HCT116 (cell line): Measurements from ENCODE around the gene RAB3C. TPM values are rescaled to one million over a fixed set of nuclear protein-coding genes. Genes with fewer than 3 reads are reported as not detected.
"Not testable (repeated sequence)": the region's sequence is repeated elsewhere in the genome, so short reads cannot be mapped to it uniquely, and the experiment has no call there.

Experiments
- ATAC-seq: fragments of 200-7000 bp; cut with Tn5 transposase; 2 replicates; pipeline ENCODE4 v1.9.1; 2020; ENCODE audit warnings: mild to moderate bottlenecking, moderate library complexity
- BruUV-seq: library from RNA; stranded (reverse); fragments of 400-500 nt; replicated peaks from 2 replicates; lab custom pipeline; 2021; lab: Mats Ljungman, UMichigan
- CTCF ChIA-PET: fragments of 300-600 bp; sonication (Branson Sonifier 250); formaldehyde crosslinking; loops from one replicate; lab custom pipeline; 2021; ENCODE audit warnings: antibody characterized with exemption; lab: Charles Lee
- POLR2A ChIA-PET: fragments of 300-600, 350-600 bp; sonication (Branson Sonifier 250); formaldehyde crosslinking; loops from one replicate; lab custom pipeline; 2021; ENCODE audit warnings: antibody characterized with exemption; lab: Charles Lee
- RAD21 ChIA-PET, 2 experiments: fragments of 300-600 bp; sonication (Branson Sonifier 250); formaldehyde crosslinking; loops; one replicate each; lab custom pipeline; 2023; ENCODE audit warnings: low total read pairs in 2 of 2; ENCODE audit not compliant: uncharacterized antibody in 2 of 2, unreplicated experiment in 2 of 2, low non-redundant PET in 1 of 2; lab: Charles Lee
- DNase-seq: peaks from one replicate; pipeline ENCODE4 v3.0.0-alpha.2; 2010; ENCODE audit warnings: low read depth, low spot score
- H2AFZ ChIP-seq: fragments of 200-600 bp; shearing (Covaris generic), sonication (generic); 2 replicates; pipeline ENCODE4 v1.6.1; 2017; ENCODE audit warnings: low read depth, mixed run types, mixed read lengths, antibody characterized with exemption, low read length; ENCODE audit not compliant: poor library complexity, severe bottlenecking
- H3K27ac ChIP-seq: 2 replicates; pipeline ENCODE4 v1.5.1; 2012; ENCODE audit warnings: low read depth, low read length
- H3K27me3 ChIP-seq: fragments of 200-600 bp; sonication (generic); 2 replicates; pipeline ENCODE4 v1.6.1; 2016; ENCODE audit warnings: mixed run types, low read length, mixed read lengths; ENCODE audit not compliant: insufficient read depth
- H3K36me3 ChIP-seq, 2 experiments: fragments of 200-500 bp in 1 of 2; fragments of 200-600 bp in 1 of 2; sonication (Bioruptor generic) in 1 of 2; sonication (generic) in 1 of 2; 2 replicates each; pipeline versions ENCODE4 v1.5.1 to v1.6.1; 2014 to 2016; ENCODE audit warnings: low read length in 2 of 2, inconsistent platforms in 1 of 2, mixed read lengths in 1 of 2, mixed run types in 1 of 2; ENCODE audit not compliant: insufficient read depth in 2 of 2, control insufficient read depth in 1 of 2
- H3K4me1 ChIP-seq, 2 experiments: fragments of 200-600 bp in 1 of 2; sonication (generic) in 1 of 2; 2 replicates each; pipeline versions ENCODE4 v1.5.1 to v1.6.1; 2012 to 2017; ENCODE audit warnings: low read length in 2 of 2, inconsistent platforms in 1 of 2, mild to moderate bottlenecking in 1 of 2, mixed read lengths in 1 of 2, mixed run types in 1 of 2, moderate library complexity in 1 of 2; ENCODE audit not compliant: insufficient read depth in 2 of 2, control insufficient read depth in 1 of 2
- H3K4me2 ChIP-seq: fragments of 200-600 bp; sonication (generic); 2 replicates; pipeline ENCODE4 v1.6.1; 2017; ENCODE audit warnings: mixed run types, low read length, mixed read lengths
- H3K4me3 ChIP-seq, 2 experiments: fragments of 200-600 bp in 1 of 2; sonication (generic) in 1 of 2; replicated peaks in 1 of 2; 2 replicates each; pipeline ENCODE4 v1.5.1; 2011 to 2016; ENCODE audit warnings: low read length in 2 of 2, control low read depth in 1 of 2, low read depth in 1 of 2, mild to moderate bottlenecking in 1 of 2, mixed read lengths in 1 of 2, mixed run types in 1 of 2
- H3K79me2 ChIP-seq: fragments of 200-600 bp; sonication (generic); 2 replicates; pipeline ENCODE4 v1.6.1; 2017; ENCODE audit warnings: mild to moderate bottlenecking, mixed run types, low read length, moderate library complexity, mixed read lengths; ENCODE audit not compliant: insufficient read depth
- H3K9ac ChIP-seq: fragments of 200-600 bp; sonication (generic); 2 replicates; pipeline ENCODE4 v1.6.1; 2016; ENCODE audit warnings: low read length, mixed read lengths
- H3K9me2 ChIP-seq: fragments of 200-600 bp; sonication (generic), shearing (Covaris generic); 2 replicates; pipeline ENCODE4 v1.6.1; 2017; ENCODE audit warnings: mixed run types, mild to moderate bottlenecking, moderate library complexity; ENCODE audit not compliant: insufficient read depth
- H3K9me3 ChIP-seq, 2 experiments: fragments of 200-500 bp in 1 of 2; fragments of 200-600 bp in 1 of 2; sonication (Bioruptor generic) in 1 of 2; sonication (generic) in 1 of 2; 2 replicates each; pipeline ENCODE4 v1.6.1; 2014 to 2017; ENCODE audit warnings: low read length in 2 of 2, mixed read lengths in 2 of 2, inconsistent platforms in 1 of 2, low read depth in 1 of 2, mild to moderate bottlenecking in 1 of 2, mixed run types in 1 of 2, moderate library complexity in 1 of 2; ENCODE audit not compliant: control insufficient read depth in 1 of 2, insufficient read depth in 1 of 2
- H4K20me1 ChIP-seq: fragments of 200-600 bp; sonication (generic), shearing (Covaris generic); 2 replicates; pipeline ENCODE4 v1.6.1; 2017; ENCODE audit warnings: mixed run types, mild to moderate bottlenecking, moderate library complexity; ENCODE audit not compliant: insufficient read depth
- intact Hi-C: fragments of 100-400 bp; cut with micrococcal nuclease; formaldehyde crosslinking; loops from 2 replicates; pipeline ENCODE4 v1.10.0; 2022
- total RNA-seq: library from RNA; stranded (reverse); gene quantifications from one replicate; pipeline ENCODE4 v1.2.1, GENCODE V29; 2021; ENCODE audit not compliant: unreplicated experiment

Gene RAB3C
- total RNA-seq, 1 experiment from 2014 or later, result not detected

DNA sequence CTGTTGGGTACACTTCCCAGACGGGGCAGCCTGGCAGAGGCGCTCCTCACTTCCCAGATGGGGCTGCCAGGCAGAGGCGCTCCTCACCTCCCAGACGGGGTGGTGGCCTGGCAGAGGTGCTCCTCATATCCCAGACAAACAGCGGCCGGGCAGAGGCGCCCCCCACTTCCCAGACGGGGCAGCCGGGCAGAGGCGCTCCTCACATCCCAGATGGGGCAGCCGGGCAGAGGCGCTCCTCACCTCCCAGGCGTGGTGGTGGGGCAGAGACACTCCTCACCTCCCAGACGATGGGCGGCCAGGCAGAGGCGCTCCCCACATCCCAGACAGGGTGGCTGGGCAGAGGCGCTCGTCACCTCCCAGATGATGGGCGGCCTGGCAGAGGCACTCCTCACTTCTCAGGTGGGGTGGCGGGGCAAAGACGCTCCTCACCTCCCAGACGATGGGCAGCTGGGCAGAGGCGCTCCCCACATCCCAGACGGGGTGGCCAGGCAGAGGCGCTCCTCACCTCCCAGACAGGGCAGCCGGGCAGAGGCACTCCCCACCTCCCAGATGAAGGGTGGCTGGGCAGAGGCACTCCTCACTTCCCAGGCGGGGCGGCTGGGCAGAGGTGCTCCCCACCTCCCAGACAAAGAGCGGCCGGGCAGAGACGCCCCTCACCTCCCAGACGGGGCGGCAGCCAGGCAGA, 19.7 kb upstream of the RAB3C start:
- not testable (repeated sequence) for H3K79me2 ChIP-seq

DNA sequence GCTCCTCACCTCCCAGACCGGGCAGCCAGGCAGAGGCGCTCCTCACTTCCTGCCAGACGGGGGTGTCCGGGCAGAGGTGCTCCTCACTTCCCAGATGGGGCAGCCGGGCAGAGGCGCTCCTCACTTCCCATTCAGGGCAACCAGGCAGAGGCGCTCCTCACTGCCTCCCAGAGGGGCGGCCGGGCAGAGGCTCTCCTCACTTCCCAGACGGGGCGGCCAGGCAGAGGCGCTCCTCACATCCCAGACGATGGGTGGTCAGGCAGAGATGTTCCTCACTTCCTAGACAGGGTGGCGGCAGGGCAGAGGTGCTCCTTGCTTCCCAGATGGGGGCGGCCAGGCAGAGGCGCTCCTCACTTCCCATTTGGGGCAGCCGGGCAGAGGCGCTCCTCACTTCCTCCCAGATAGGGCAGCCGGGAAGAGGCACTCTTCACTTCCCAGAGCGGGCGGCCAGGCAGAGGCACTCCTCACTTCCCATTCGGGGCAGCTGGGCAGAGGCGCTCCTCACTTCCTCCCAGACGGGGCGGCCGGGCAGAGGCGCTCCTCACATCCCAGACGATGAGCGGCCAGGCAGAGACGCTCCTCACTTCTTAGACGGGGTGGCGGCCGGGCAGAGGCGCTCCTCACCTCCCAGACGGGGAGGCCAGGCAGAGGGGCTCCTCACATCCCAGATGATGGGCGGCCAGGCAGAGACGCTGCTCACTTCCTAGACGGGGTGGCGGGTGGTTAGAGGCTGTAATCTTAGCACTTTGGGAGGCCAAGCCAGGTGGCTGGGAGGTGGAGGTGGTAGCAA, 18.6 kb upstream of the RAB3C start:
- RAD21 ChIA-PET, CTCF ChIA-PET, H3K79me2 ChIP-seq, H3K4me3 ChIP-seq, intact Hi-C loops, POLR2A ChIA-PET, H4K20me1 ChIP-seq, ATAC-seq, H3K36me3 ChIP-seq, H3K4me1 ChIP-seq, H2AFZ ChIP-seq, H3K9me2 ChIP-seq, H3K9ac ChIP-seq, DNase-seq, BruUV-seq, H3K9me3 ChIP-seq, H3K4me2 ChIP-seq, H3K27ac ChIP-seq: not testable (repeated sequence)
- H3K27me3 ChIP-seq, result peaks cover 11% of the 10 kb centered on the region; the same call in 1 of the 2 replicates

More for the DNA sequence above, 19.7 kb upstream of the RAB3C start:
- H3K4me1 ChIP-seq, H3K36me3 ChIP-seq, H3K27me3 ChIP-seq, ATAC-seq, H3K4me3 ChIP-seq, H3K9me2 ChIP-seq, H3K27ac ChIP-seq, H3K9me3 ChIP-seq, RAD21 ChIA-PET, DNase-seq, H3K4me2 ChIP-seq, POLR2A ChIA-PET, BruUV-seq, H2AFZ ChIP-seq, H4K20me1 ChIP-seq, H3K9ac ChIP-seq, intact Hi-C loops, CTCF ChIA-PET: not testable (repeated sequence)
